ENCODE results near the gene AMBRA1.
A peak's percentile ranks its signal among the peaks of the same experiment; 100 is the strongest.
"Not testable (repeated sequence)": the region's sequence is repeated elsewhere in the genome, so short reads cannot be mapped to it uniquely, and the experiment has no call there.

Gene AMBRA1

GRCh38 chr11:46381048-46381818, 212.6 kb downstream of the AMBRA1 start, which contains the start of gene MDK:
Gene MDK, plus strand, starts transcription at chr11:46381669. Its CDS starts 389 bp downstream, at chr11:46382058.
- no peak for DNase-seq (ENCODE audit: low read depth)
- TF ChIP-seq, protein P1, sequence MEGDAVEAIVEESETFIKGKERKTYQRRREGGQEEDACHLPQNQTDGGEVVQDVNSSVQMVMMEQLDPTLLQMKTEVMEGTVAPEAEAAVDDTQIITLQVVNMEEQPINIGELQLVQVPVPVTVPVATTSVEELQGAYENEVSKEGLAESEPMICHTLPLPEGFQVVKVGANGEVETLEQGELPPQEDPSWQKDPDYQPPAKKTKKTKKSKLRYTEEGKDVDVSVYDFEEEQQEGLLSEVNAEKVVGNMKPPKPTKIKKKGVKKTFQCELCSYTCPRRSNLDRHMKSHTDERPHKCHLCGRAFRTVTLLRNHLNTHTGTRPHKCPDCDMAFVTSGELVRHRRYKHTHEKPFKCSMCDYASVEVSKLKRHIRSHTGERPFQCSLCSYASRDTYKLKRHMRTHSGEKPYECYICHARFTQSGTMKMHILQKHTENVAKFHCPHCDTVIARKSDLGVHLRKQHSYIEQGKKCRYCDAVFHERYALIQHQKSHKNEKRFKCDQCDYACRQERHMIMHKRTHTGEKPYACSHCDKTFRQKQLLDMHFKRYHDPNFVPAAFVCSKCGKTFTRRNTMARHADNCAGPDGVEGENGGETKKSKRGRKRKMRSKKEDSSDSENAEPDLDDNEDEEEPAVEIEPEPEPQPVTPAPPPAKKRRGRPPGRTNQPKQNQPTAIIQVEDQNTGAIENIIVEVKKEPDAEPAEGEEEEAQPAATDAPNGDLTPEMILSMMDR (IDR thresholded peaks at IDR 0.05; ENCODE audit: insufficient read depth, low read depth, low read length, missing control alignments), result no peak
- peak within 1 kb of the TSS; percentile 68 for H3K4me3 ChIP-seq (ENCODE audit: low read depth, low read length)

- TF ChIP-seq, protein P1 (IDR thresholded peaks at IDR 0.05; ENCODE audit: insufficient read depth, low read depth, low read length, missing control alignments), result no peak
- DNase-seq (ENCODE audit: low read depth), result peak; percentile 44
- H3K4me3 ChIP-seq (ENCODE audit: low read depth, low read length), result peak overlapping the region; percentile 68
These were observed 213.3 kb downstream of the AMBRA1 start for GRCh38 chr11:46380340-46381047.

GRCh38 chr11:46379482-46380293, 214.1 kb downstream of the AMBRA1 start:
- not testable (repeated sequence) for H3K4me3 ChIP-seq (ENCODE audit: low read depth, low read length); DNase-seq (ENCODE audit: low read depth)

- no peak for DNase-seq (ENCODE audit: low read depth)
- H3K4me3 ChIP-seq (ENCODE audit: low read depth, low read length), result no peak overlapping the region
- TF ChIP-seq, protein P1 (IDR thresholded peaks at IDR 0.05; ENCODE audit: insufficient read depth, low read depth, low read length, missing control alignments), result no peak
These were observed 214.9 kb downstream of the AMBRA1 start for GRCh38 chr11:46378811-46379481.

DNA sequence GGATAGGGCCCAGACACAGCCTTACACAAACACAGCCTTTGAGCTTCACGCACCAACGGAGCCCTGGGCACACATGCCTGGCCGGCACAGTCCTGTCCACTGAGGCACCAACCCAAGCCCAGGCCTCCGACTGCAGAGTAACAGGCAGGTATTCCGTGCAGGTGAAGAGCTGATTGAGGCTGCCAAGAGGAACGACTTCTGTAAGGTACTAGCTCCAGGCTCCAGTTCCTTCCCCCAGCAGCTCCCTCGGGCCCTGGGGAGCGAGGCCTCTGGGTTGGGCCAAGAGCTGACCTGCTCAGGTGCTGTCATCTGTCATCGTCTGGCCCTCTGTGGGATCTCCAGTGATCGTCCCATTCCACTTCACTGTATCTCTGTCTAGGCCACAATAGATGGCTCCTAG, 215.5 kb downstream of the AMBRA1 start:
- H3K4me3 ChIP-seq (ENCODE audit: low read depth, low read length), result no peak overlapping the region
- DNase-seq (ENCODE audit: low read depth), result no peak
- TF ChIP-seq, protein P1 (IDR thresholded peaks at IDR 0.05; ENCODE audit: insufficient read depth, low read depth, low read length, missing control alignments), result no peak

DNA sequence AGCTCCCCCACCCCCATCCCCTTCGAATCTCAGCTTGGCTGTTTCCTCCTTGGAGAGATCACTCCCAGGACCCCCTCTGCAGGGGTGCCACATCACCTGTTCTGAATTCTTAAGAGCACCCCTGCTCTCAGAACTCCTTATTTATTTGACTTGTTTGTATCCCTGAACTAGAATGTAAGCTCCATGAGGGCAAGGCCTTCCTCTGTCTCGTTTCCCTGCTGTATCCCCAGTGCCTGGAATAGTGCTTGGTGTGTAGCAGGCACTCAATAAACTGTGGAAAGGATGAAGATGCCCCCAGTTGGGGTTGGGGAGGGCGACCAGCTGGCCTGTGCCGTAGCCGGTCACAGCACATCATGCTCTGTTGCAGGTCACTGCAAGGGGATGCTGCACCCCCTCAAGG, 216.0 kb downstream of the AMBRA1 start:
- TF ChIP-seq, protein P1 (IDR thresholded peaks at IDR 0.05; ENCODE audit: insufficient read depth, low read depth, low read length, missing control alignments), result no peak
- no peak for DNase-seq (ENCODE audit: low read depth)
- H3K4me3 ChIP-seq (ENCODE audit: low read depth, low read length), result no peak overlapping the region

Data from GM12865 (cell line).